ENCODE measurements around the gene PRSS33. TPM values are rescaled to one million over a fixed set of nuclear protein-coding genes. Genes with fewer than 3 reads are reported as not detected.

PRSS33 gene
- total and polyA plus RNA-seq, 8 donors, result not detected

GRCh38 chr16:2763173-2763572 is 24.2 kb downstream of the PRSS33 start:
- peaks cover under 1 to 31% (median 15%) of the 10 kb centered on the region in 4 donors for H3K4me1 ChIP-seq
- peaks cover 100% of the 10 kb centered on the region in 4 donors for H3K36me3 ChIP-seq
- H3K4me3 ChIP-seq, result no peak overlapping the region
- no peaks in the 10 kb centered on the region for H3K27me3 ChIP-seq
- no peak for DNase-seq
- no peak for TF ChIP-seq POLR2A (IDR thresholded peaks at IDR 0.05)
- TF ChIP-seq CTCF (IDR thresholded peaks at IDR 0.05), result no peak
- no peak for TF ChIP-seq EP300 (IDR thresholded peaks at IDR 0.05)
- H3K27ac ChIP-seq, result no peak overlapping the region
- intact Hi-C loops (cut with DNase I; ENCODE audit: low total_unique reads), result no loop called here
- 90 to 97% (median 95%) methylated on average over 6 of the region's 6 CpGs for WGBS, 5 donors
- no peaks in the 10 kb centered on the region for H3K9me3 ChIP-seq

GRCh38 chr16:2762711-2763110 is 24.6 kb downstream of the PRSS33 start:
- intact Hi-C loops (cut with DNase I; ENCODE audit: low total_unique reads), result no loop called here
- H3K27ac ChIP-seq, result no peak overlapping the region

GRCh38 chr16:2761886-2762583 is 25.3 kb downstream of the PRSS33 start:
- H3K36me3 ChIP-seq, result peaks cover 99 to 100% (median 100%) of the 10 kb centered on the region in 4 donors
- TF ChIP-seq POLR2AphosphoS5 (IDR thresholded peaks at IDR 0.05), result no peak

More at GRCh38 chr16:2762711-2763110, 24.6 kb downstream of the PRSS33 start:
- Histone ChIP-seq H3K4me1 (peaks cover 1 to 31% (median 15%) of the 10 kb centered on the region in 4 donors), H3K36me3 (peaks cover 100% of the 10 kb centered on the region in 4 donors), H3K4me3 (no peak overlapping the region), H3K9me3 (no peaks in the 10 kb centered on the region), H3K27me3 (no peaks in the 10 kb centered on the region)
- TF ChIP-seq POLR2A (IDR thresholded peaks at IDR 0.05) (no peak), POLR2AphosphoS5 (IDR thresholded peaks at IDR 0.05) (no peak), CTCF (IDR thresholded peaks at IDR 0.05) (no peak), EP300 (IDR thresholded peaks at IDR 0.05) (no peak)
- 97 to 99% (median 98%) methylated on average over 13 of the region's 13 CpGs for WGBS, 5 donors
- no peak for DNase-seq

GRCh38 chr16:2761472-2761871 is 25.9 kb downstream of the PRSS33 start:
- Histone ChIP-seq H3K4me1 (peaks cover 2 to 33% (median 20%) of the 10 kb centered on the region in 4 donors), H3K9me3 (no peaks in the 10 kb centered on the region), H3K27me3 (no peaks in the 10 kb centered on the region), H3K36me3 (peaks cover 94 to 100% (median 97%) of the 10 kb centered on the region in 4 donors), H3K27ac (no peak overlapping the region), H3K4me3 (no peak overlapping the region)
- no peak for DNase-seq
- intact Hi-C loops (cut with DNase I; ENCODE audit: low total_unique reads), result no loop called here
- WGBS, 5 donors, result 93 to 98% (median 96%) methylated on average over 10 of the region's 10 CpGs
- TF ChIP-seq EP300 (IDR thresholded peaks at IDR 0.05), result no peak
- no peak for TF ChIP-seq POLR2A (IDR thresholded peaks at IDR 0.05)
- TF ChIP-seq CTCF (IDR thresholded peaks at IDR 0.05), result no peak
- TF ChIP-seq POLR2AphosphoS5 (IDR thresholded peaks at IDR 0.05), result no peak

More at GRCh38 chr16:2761886-2762583, 25.3 kb downstream of the PRSS33 start:
- Histone ChIP-seq H3K27me3 (no peaks in the 10 kb centered on the region), H3K9me3 (no peaks in the 10 kb centered on the region), H3K4me3 (no peak overlapping the region), H3K27ac (no peak overlapping the region), H3K4me1 (peaks cover under 1 to 31% (median 17%) of the 10 kb centered on the region in 4 donors)
- 96 to 98% (median 98%) methylated on average over 37 to 42 of the region's 42 CpGs for WGBS, 5 donors
- intact Hi-C loops (cut with DNase I; ENCODE audit: low total_unique reads), result no loop called here
- DNase-seq, result no peak

- Histone ChIP-seq H3K27ac (no peak overlapping the region), H3K27me3 (no peaks in the 10 kb centered on the region), H3K9me3 (no peaks in the 10 kb centered on the region), H3K4me3 (no peak overlapping the region), H3K4me1 (peaks cover 29 to 63% (median 48%) of the 10 kb centered on the region in 4 donors), H3K36me3 (peaks cover 52 to 64% (median 58%) of the 10 kb centered on the region in 4 donors)
- no peak for TF ChIP-seq CTCF (IDR thresholded peaks at IDR 0.05)
- 71 to 76% (median 74%) methylated on average over 11 of the region's 11 CpGs for WGBS, 5 donors
- intact Hi-C loops (cut with DNase I; ENCODE audit: low total_unique reads), result no loop called here
- no peak for DNase-seq
Observed at GRCh38 chr16:2757344-2757743, 30.0 kb downstream of the PRSS33 start.
